Measurements from ENCODE around the gene CAMTA1. TPM values are rescaled to one million over a fixed set of nuclear protein-coding genes. Genes with fewer than 3 reads are reported as not detected.

Gene CAMTA1
- total RNA-seq, 2 experiments from 2014 or later, result 45.5 to 45.6 TPM

- H3K36me3 Mint-ChIP-seq, result no peaks in the 10 kb centered on the region
- H3K27ac Mint-ChIP-seq, result no peak overlapping the region
- DNase-seq (no peak), ATAC-seq (ENCODE audit: low read depth) (no peak)
- POLR2A ChIA-PET, result no interaction called here
- H3K4me1 Mint-ChIP-seq, result no peaks in the 10 kb centered on the region
- no peaks in the 10 kb centered on the region for H3K9me3 Mint-ChIP-seq
- no peaks in the 10 kb centered on the region for H3K27me3 Mint-ChIP-seq
- H3K4me3 Mint-ChIP-seq, result no peak overlapping the region
Measured at GRCh38 chr1:7255303-7256058, 470.2 kb downstream of the CAMTA1 start.

DNA sequence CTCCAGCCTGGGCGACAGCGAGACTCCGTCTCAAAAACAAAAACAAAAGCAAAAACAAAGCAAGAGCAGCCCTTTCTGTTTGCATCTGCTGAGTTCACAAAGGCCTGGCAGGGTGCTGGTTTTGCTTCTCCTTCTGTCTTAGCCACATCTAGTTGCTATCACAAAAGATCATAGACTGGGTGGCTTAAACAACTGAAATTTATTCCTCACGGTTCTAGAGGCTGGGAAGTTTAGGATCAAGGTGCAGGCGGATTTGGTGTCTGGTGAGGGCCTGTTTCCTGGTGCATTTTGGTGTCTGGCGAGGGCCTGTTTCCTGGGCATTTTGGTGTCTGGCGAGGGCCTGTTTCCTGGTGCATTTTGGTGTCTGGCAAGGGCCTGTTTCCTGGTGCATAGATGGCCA lies 471.3 kb downstream of the CAMTA1 start:
- DNase-seq, result no peak
- ATAC-seq (ENCODE audit: low read depth), result no peak
- H3K27ac Mint-ChIP-seq, result no peak overlapping the region
- no peak overlapping the region for H3K4me3 Mint-ChIP-seq
- no peaks in the 10 kb centered on the region for H3K27me3 Mint-ChIP-seq
- no peaks in the 10 kb centered on the region for H3K4me1 Mint-ChIP-seq
- H3K9me3 Mint-ChIP-seq, result no peaks in the 10 kb centered on the region
- H3K36me3 Mint-ChIP-seq, result no peaks in the 10 kb centered on the region
- POLR2A ChIA-PET, result no interaction called here

- ATAC-seq (ENCODE audit: low read depth), result no peak
- POLR2A ChIA-PET, result no interaction called here
Measured at GRCh38 chr1:7257225-7257624, 472.0 kb downstream of the CAMTA1 start.

DNA sequence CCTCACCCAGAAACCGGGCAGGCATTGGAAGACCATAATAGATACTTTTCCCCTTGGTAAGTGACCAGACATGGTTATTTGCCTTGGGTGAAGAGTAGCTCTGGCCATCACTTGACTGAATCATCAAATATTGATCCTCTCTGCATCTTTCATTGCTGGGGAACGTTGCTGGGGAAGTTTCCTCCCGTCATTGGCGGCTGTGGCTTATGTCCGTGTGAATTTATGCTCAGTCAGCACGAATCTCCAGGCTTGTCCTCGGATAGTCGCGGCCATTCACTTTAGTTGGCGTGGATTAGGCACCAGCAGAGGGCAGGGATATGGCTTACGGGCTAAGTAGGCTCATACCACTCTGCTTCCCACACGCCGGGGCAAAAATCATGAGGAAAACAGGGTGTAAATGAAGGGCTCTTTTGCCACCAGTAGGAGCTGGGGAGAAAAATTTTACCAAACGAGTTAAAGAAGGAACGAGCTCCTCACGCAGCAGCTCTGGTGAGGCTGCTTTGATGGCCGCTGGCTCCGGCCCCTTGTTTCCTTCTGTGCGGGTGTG lies 473.4 kb downstream of the CAMTA1 start:
- ATAC-seq (ENCODE audit: low read depth) (no peak), DNase-seq (no peak)
- Mint-ChIP-seq H3K36me3 (no peaks in the 10 kb centered on the region), H3K27me3 (peaks cover 2% of the 10 kb centered on the region), H3K4me1 (no peaks in the 10 kb centered on the region), H3K4me3 (no peak overlapping the region), H3K27ac (no peak overlapping the region), H3K9me3 (no peaks in the 10 kb centered on the region)
- POLR2A ChIA-PET, result no interaction called here

More at GRCh38 chr1:7257225-7257624, 472.0 kb downstream of the CAMTA1 start:
- H3K9me3 Mint-ChIP-seq, result no peaks in the 10 kb centered on the region
- H3K27ac Mint-ChIP-seq, result no peak overlapping the region
- H3K27me3 Mint-ChIP-seq, result no peaks in the 10 kb centered on the region
- no peak for DNase-seq
- H3K4me3 Mint-ChIP-seq, result no peak overlapping the region
- H3K4me1 Mint-ChIP-seq, result no peaks in the 10 kb centered on the region
- no peaks in the 10 kb centered on the region for H3K36me3 Mint-ChIP-seq

GRCh38 chr1:7259955-7260354 lies 474.7 kb downstream of the CAMTA1 start:
- Mint-ChIP-seq H3K27me3 (peaks cover 2% of the 10 kb centered on the region), H3K4me3 (no peak overlapping the region), H3K27ac (no peak overlapping the region), H3K4me1 (no peaks in the 10 kb centered on the region), H3K36me3 (no peaks in the 10 kb centered on the region), H3K9me3 (no peaks in the 10 kb centered on the region)
- POLR2A ChIA-PET, result no interaction called here
- DNase-seq (no peak), ATAC-seq (ENCODE audit: low read depth) (no peak)

DNA sequence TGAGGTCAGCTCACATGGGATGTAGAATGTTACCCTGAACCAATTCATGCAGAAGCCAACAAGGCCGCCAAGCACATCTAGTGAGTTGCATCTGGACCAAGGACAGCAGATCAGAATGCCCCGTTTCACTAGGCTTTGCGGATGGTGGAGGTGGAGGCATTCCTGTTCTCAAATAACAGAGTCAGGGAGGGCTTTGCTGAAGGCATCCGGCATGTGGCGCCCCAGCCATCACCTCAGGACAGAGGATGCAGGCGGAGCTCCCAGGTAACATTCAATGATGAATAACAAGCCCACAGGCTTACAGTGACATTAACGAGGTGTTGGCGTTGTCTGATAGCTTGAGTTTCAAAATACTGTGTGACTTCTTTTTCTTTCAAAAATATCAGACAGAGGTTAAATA lies 476.2 kb downstream of the CAMTA1 start:
- no peaks in the 10 kb centered on the region for H3K4me1 Mint-ChIP-seq
- no peak overlapping the region for H3K27ac Mint-ChIP-seq
- ATAC-seq (ENCODE audit: low read depth) (no peak), DNase-seq (no peak)
- H3K27me3 Mint-ChIP-seq, result peaks cover 2% of the 10 kb centered on the region
- no peaks in the 10 kb centered on the region for H3K36me3 Mint-ChIP-seq
- H3K4me3 Mint-ChIP-seq, result no peak overlapping the region
- POLR2A ChIA-PET, result no interaction called here
- H3K9me3 Mint-ChIP-seq, result no peaks in the 10 kb centered on the region

DNA sequence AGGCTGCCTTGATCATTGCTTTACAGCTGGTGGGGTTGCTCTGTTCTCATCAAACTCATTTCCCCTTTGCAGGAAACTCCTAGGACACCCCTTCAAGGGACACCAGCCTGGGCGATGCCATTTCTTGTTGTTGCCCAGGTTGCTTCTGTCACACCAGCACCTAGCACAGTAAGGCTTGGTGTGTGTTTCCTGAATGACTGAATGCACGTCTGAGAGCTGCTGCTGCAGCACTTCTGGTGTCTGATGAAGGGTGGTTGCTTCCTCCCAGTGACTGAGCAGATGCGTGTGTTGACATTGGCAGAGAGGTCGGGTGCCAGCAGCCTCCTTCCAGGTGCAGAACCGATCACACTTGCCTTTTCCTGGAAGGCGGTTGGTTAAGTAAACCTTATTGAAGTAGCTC lies 477.4 kb downstream of the CAMTA1 start:
- Mint-ChIP-seq H3K36me3 (no peaks in the 10 kb centered on the region), H3K27ac (no peak overlapping the region), H3K4me1 (no peaks in the 10 kb centered on the region), H3K4me3 (no peak overlapping the region), H3K27me3 (peaks cover 2% of the 10 kb centered on the region), H3K9me3 (no peaks in the 10 kb centered on the region)
- DNase-seq (no peak), ATAC-seq (ENCODE audit: low read depth) (no peak)
- POLR2A ChIA-PET, result no interaction called here

DNA sequence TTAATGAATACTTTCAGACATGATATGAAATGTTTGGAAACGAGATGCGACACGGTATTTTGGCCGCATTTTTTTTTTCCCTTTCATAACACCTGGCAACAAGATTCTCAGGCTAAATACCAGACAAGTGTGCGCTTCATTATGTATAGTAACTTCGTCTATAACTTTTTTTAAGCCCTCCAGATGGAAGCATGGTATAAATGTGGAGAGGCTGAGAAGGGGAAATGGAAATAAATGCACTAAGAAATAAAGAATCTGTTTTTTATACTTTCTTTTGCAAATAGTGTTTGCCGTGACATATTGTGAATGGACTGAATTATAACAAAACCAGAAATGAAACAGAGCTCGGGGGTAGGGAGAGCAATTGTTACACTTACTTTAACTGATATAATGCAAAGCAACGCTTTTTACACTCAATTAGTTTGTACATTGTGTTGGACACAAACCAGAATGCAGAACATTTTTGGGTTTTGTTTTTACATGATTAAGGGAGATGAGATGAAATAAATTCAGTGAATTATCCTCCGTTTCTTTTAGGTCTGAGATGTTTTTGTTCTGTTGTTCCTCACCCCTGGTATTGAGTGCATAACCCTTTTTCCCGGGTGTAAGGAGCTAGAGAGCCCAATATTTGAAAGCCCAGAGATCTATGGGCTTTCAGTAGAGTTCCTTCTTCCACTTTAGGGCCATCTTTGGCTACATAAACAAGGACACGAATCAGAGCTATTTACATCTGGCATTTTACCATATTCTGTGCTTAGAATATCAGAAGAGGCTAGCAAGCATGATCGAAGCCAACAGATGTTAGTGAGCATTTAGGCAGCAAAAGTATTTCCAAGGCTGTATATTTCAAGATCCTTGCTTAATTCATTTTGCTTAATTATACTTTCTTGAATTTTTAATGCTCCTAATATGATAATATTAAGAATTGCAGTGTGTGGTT lies 478.0 kb downstream of the CAMTA1 start:
- no peaks in the 10 kb centered on the region for H3K36me3 Mint-ChIP-seq
- no peaks in the 10 kb centered on the region for H3K4me1 Mint-ChIP-seq
- ATAC-seq (ENCODE audit: low read depth) (no peak), DNase-seq (no peak)
- peaks cover 3% of the 10 kb centered on the region for H3K9me3 Mint-ChIP-seq
- POLR2A ChIA-PET, result no interaction called here
- no peak overlapping the region for H3K4me3 Mint-ChIP-seq
- peaks cover 5% of the 10 kb centered on the region for H3K27me3 Mint-ChIP-seq
- no peak overlapping the region for H3K27ac Mint-ChIP-seq

GRCh38 chr1:7264101-7264500 lies 478.8 kb downstream of the CAMTA1 start:
- H3K27me3 Mint-ChIP-seq, result peaks cover 5% of the 10 kb centered on the region
- DNase-seq (no peak), ATAC-seq (ENCODE audit: low read depth) (no peak)
- H3K4me3 Mint-ChIP-seq, result no peak overlapping the region
- H3K4me1 Mint-ChIP-seq, result no peaks in the 10 kb centered on the region
- POLR2A ChIA-PET, result no interaction called here
- H3K27ac Mint-ChIP-seq, result no peak overlapping the region
- H3K9me3 Mint-ChIP-seq, result peaks cover 9% of the 10 kb centered on the region
- peaks cover 2% of the 10 kb centered on the region for H3K36me3 Mint-ChIP-seq

- H3K4me3 Mint-ChIP-seq, result no peak overlapping the region
- peaks cover 5% of the 10 kb centered on the region for H3K27me3 Mint-ChIP-seq
- no peak overlapping the region for H3K27ac Mint-ChIP-seq
- POLR2A ChIA-PET, result no interaction called here
- no peaks in the 10 kb centered on the region for H3K4me1 Mint-ChIP-seq
- DNase-seq (no peak), ATAC-seq (ENCODE audit: low read depth) (no peak)
- peaks cover 16% of the 10 kb centered on the region for H3K9me3 Mint-ChIP-seq
- peaks cover 2% of the 10 kb centered on the region for H3K36me3 Mint-ChIP-seq
Measured at GRCh38 chr1:7265771-7266371, 480.6 kb downstream of the CAMTA1 start.

GRCh38 chr1:7266561-7266960 lies 481.3 kb downstream of the CAMTA1 start:
- POLR2A ChIA-PET, result no interaction called here
- H3K27me3 Mint-ChIP-seq, result peaks cover 10% of the 10 kb centered on the region

DNA sequence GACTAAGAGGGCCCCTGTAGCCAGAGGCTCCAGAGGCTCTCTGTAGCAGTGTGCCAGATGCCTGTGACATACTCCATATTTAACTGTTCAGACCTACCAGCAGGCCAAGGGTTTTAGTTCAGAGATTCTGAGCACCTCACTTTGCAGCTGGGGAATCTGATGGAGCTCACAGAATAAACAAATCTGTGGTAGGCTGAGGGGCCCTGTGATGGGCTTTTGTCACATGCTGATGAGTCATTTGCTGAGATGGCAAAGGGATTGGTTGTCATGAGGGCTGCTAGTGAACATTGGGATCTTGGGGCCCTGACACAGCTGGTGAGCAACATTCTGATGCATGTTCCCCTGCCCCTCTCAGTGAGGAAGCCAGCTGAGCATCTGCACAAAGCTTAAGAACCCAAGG lies 482.2 kb downstream of the CAMTA1 start:
- Mint-ChIP-seq H3K4me3 (no peak overlapping the region), H3K36me3 (peaks cover 2% of the 10 kb centered on the region), H3K9me3 (peaks cover 16% of the 10 kb centered on the region), H3K27me3 (peaks cover 13% of the 10 kb centered on the region), H3K4me1 (no peaks in the 10 kb centered on the region), H3K27ac (no peak overlapping the region)
- DNase-seq (no peak), ATAC-seq (ENCODE audit: low read depth) (no peak)
- POLR2A ChIA-PET, result no interaction called here

More at GRCh38 chr1:7266561-7266960, 481.3 kb downstream of the CAMTA1 start:
- no peak for ATAC-seq (ENCODE audit: low read depth)
- Mint-ChIP-seq H3K4me1 (no peaks in the 10 kb centered on the region), H3K36me3 (peaks cover 2% of the 10 kb centered on the region), H3K27ac (no peak overlapping the region), H3K4me3 (no peak overlapping the region), H3K9me3 (peaks cover 16% of the 10 kb centered on the region)
- DNase-seq, result no peak

DNA sequence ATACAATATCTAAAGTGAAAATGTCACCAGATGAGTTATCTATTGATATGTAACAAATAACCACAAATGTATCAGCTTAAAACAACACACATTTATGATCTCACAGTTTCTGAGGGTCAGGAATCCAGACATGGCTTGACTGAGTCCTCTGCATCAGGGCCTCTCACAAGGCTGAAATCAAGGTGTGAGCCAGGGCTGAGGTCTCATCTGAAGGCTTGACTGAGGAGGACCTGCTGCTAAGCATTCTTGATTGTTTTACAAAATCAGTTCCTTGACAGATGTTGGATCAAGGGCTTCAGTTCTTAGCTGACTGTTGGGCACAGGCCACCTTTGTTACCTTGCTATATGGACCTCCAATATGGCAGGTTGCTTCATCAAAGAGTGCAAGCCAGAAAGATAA lies 483.7 kb downstream of the CAMTA1 start:
- POLR2A ChIA-PET, result no interaction called here
- peaks cover 16% of the 10 kb centered on the region for H3K9me3 Mint-ChIP-seq
- H3K4me1 Mint-ChIP-seq, result no peaks in the 10 kb centered on the region
- H3K27ac Mint-ChIP-seq, result no peak overlapping the region
- DNase-seq, result no peak
- no peak for ATAC-seq (ENCODE audit: low read depth)
- H3K4me3 Mint-ChIP-seq, result no peak overlapping the region
- peaks cover 2% of the 10 kb centered on the region for H3K36me3 Mint-ChIP-seq
- H3K27me3 Mint-ChIP-seq, result peaks cover 13% of the 10 kb centered on the region
